H1 (cell line): Measurements from ENCODE around the gene A3GALT2. TPM values are rescaled to one million over a fixed set of nuclear protein-coding genes. Genes with fewer than 3 reads are reported as not detected.

Experiments
- NRF1 ChIP-seq: IDR thresholded peaks from 2 replicates; pipeline ENCODE4 v1.6.1; 2011; ENCODE audit warnings: mild to moderate bottlenecking, low read depth, low read length, improper control_type of control experiment
- polyA plus RNA-seq, 7 experiments: library from polyadenylated mRNA; depleted of rRNA in 3 of 7; stranded (reverse) in 5 of 7; unstranded in 2 of 7; fragments of >200 nt in 5 of 7; fragments of 200-250 nt in 2 of 7; gene quantifications; 1 replicate in 5 of 7; 2 replicates in 1 of 7; 4 replicates in 1 of 7; pipeline versions ENCODE4 v1.2.1 to v1.2.3, GENCODE V29; 2011 to 2013; ENCODE audit warnings: missing spikeins in 2 of 7, mixed read lengths in 2 of 7
- total RNA-seq: library from RNA; stranded (reverse); fragmentation: NEBNext Ultra II Directional; extraction: Animal tissue kit (Norgen Biotek cat#: 25700); gene quantifications from 2 replicates; pipeline ENCODE4 v1.2.1, GENCODE V29; 2021
- TF ChIP-seq, protein P1 (sequence below): fragments of 300-600 bp; sonication (generic); IDR thresholded peaks from 2 replicates; pipeline ENCODE4 v1.7.1; 2012; ENCODE audit warnings: low read length, moderate library complexity, mild to moderate bottlenecking, inconsistent platforms; ENCODE audit not compliant: insufficient replicate concordance

A3GALT2 gene
- total and polyA plus RNA-seq, 2 of the 8 experiments (the other 6 are each of a cell fraction or from before 2014, with no cell fraction given): not detected

GRCh38 chr1:33319949-33320618 lies 814 bp downstream of the A3GALT2 start (continued):
- TF ChIP-seq, protein P1, sequence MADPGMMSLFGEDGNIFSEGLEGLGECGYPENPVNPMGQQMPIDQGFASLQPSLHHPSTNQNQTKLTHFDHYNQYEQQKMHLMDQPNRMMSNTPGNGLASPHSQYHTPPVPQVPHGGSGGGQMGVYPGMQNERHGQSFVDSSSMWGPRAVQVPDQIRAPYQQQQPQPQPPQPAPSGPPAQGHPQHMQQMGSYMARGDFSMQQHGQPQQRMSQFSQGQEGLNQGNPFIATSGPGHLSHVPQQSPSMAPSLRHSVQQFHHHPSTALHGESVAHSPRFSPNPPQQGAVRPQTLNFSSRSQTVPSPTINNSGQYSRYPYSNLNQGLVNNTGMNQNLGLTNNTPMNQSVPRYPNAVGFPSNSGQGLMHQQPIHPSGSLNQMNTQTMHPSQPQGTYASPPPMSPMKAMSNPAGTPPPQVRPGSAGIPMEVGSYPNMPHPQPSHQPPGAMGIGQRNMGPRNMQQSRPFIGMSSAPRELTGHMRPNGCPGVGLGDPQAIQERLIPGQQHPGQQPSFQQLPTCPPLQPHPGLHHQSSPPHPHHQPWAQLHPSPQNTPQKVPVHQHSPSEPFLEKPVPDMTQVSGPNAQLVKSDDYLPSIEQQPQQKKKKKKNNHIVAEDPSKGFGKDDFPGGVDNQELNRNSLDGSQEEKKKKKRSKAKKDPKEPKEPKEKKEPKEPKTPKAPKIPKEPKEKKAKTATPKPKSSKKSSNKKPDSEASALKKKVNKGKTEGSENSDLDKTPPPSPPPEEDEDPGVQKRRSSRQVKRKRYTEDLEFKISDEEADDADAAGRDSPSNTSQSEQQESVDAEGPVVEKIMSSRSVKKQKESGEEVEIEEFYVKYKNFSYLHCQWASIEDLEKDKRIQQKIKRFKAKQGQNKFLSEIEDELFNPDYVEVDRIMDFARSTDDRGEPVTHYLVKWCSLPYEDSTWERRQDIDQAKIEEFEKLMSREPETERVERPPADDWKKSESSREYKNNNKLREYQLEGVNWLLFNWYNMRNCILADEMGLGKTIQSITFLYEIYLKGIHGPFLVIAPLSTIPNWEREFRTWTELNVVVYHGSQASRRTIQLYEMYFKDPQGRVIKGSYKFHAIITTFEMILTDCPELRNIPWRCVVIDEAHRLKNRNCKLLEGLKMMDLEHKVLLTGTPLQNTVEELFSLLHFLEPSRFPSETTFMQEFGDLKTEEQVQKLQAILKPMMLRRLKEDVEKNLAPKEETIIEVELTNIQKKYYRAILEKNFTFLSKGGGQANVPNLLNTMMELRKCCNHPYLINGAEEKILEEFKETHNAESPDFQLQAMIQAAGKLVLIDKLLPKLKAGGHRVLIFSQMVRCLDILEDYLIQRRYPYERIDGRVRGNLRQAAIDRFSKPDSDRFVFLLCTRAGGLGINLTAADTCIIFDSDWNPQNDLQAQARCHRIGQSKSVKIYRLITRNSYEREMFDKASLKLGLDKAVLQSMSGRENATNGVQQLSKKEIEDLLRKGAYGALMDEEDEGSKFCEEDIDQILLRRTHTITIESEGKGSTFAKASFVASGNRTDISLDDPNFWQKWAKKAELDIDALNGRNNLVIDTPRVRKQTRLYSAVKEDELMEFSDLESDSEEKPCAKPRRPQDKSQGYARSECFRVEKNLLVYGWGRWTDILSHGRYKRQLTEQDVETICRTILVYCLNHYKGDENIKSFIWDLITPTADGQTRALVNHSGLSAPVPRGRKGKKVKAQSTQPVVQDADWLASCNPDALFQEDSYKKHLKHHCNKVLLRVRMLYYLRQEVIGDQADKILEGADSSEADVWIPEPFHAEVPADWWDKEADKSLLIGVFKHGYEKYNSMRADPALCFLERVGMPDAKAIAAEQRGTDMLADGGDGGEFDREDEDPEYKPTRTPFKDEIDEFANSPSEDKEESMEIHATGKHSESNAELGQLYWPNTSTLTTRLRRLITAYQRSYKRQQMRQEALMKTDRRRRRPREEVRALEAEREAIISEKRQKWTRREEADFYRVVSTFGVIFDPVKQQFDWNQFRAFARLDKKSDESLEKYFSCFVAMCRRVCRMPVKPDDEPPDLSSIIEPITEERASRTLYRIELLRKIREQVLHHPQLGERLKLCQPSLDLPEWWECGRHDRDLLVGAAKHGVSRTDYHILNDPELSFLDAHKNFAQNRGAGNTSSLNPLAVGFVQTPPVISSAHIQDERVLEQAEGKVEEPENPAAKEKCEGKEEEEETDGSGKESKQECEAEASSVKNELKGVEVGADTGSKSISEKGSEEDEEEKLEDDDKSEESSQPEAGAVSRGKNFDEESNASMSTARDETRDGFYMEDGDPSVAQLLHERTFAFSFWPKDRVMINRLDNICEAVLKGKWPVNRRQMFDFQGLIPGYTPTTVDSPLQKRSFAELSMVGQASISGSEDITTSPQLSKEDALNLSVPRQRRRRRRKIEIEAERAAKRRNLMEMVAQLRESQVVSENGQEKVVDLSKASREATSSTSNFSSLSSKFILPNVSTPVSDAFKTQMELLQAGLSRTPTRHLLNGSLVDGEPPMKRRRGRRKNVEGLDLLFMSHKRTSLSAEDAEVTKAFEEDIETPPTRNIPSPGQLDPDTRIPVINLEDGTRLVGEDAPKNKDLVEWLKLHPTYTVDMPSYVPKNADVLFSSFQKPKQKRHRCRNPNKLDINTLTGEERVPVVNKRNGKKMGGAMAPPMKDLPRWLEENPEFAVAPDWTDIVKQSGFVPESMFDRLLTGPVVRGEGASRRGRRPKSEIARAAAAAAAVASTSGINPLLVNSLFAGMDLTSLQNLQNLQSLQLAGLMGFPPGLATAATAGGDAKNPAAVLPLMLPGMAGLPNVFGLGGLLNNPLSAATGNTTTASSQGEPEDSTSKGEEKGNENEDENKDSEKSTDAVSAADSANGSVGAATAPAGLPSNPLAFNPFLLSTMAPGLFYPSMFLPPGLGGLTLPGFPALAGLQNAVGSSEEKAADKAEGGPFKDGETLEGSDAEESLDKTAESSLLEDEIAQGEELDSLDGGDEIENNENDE: no peak
- TF ChIP-seq NRF1: no peak
- TF ChIP-seq, all 59 proteins: peak for 0
